HG03095 (cell line): ENCODE measurements around the gene ZNF444.
"Not testable (repeated sequence)": the region's sequence is repeated elsewhere in the genome, so short reads cannot be mapped to it uniquely, and the experiment has no call there.

ENCODE experiments used
- ATAC-seq: cut with Tn5 transposase; IDR thresholded peaks from one replicate; pipeline ENCODE4 v1.9.1; 2021; ENCODE audit warnings: moderate library complexity; ENCODE audit not compliant: unreplicated experiment

The ZNF444 gene

DNA sequence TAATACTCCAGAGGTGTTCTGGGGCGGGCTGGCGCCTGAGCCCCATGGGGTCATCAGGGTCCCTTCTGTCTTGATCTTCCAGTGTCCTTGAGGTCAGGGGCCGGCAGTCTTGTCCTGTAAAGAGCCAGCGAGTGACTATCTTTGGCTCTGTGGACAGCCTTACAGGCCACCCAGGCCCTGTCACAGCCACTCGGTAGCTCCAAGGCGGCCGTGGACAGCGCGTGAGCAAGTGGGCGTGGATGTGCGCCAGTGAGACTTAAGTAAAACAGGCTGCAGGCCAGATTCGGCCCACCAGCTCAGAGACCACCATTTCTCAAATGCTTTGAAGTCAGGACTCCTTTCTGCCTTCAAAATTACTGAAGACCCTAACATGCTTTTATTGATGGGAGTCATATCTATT lies 3.7 kb downstream of the ZNF444 start:
- no peak for ATAC-seq

DNA sequence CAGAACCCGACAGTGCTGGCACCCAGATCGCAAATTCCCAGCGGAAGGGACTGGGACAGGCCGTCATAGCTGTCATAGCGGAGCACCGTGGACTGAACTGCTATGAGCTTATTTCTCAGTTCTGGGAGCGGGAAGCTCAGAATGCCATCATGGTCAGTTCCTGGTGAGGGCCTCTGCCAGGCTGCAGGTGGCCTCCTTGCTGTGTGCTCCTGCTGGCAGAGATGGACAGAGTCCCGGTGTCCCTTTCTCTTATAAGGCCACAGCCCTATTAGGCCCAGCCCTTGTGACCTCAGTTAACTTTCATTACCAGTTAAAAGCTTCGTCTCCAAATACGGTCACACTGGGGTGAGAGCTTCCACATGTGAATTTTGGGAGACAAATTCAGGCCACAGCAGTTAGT lies 4.6 kb downstream of the ZNF444 start:
- no peak for ATAC-seq

DNA sequence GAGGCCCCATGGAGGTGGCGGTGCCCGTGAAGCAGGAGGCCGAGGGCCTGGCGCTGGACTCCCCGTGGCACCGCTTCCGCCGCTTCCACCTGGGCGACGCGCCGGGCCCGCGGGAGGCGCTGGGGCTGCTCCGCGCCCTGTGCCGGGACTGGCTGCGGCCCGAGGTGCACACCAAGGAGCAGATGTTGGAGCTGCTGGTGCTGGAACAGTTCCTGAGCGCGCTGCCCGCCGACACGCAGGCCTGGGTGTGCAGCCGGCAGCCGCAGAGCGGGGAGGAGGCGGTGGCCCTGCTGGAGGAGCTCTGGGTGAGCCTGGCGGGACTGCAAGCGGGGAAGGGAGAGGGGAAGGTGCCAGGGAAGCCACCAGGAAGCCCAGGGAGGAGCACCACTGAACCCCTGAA lies 5.8 kb downstream of the ZNF444 start:
- no peak for ATAC-seq

DNA sequence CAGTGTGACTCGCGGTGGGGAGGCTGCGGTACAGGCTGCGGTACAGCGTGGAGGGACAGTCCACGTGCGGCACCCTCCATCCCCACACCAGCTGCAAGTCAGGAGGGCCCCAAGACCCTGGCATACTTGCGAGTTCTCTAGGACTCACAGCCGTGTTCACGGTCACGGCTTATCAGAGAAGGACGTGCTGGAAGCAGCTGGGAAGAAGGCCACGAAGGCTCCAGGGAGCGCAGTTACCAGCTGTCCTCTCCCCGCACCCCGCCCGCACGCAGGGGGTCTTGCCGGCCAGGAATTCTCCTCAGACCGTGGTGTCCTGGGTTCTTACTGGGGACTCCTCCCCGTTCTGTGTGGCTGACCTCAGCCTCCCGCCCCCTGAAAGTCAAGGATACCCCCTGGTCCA lies 6.2 kb downstream of the ZNF444 start:
- ATAC-seq = no peak

DNA sequence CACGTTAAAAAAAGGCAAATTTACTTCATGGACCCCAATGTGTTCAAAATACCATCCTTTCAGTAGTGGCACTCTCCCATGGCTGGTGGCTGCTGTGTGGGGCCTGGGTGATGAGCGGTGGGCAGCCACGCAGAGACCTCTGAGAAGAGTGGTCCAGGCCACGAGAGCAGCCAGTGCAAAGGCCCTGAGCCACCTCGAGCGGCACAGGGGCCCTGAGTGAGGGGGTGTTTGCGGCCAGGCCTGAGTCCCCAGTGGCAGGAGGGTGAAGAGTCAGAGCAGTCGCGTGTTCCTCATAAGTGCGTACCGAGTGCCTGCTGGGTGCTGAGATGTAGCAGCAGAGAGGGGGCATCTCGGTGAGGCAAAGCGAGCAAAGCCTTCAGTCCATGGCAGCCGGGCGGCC lies 7.0 kb downstream of the ZNF444 start:
- no peak for ATAC-seq

DNA sequence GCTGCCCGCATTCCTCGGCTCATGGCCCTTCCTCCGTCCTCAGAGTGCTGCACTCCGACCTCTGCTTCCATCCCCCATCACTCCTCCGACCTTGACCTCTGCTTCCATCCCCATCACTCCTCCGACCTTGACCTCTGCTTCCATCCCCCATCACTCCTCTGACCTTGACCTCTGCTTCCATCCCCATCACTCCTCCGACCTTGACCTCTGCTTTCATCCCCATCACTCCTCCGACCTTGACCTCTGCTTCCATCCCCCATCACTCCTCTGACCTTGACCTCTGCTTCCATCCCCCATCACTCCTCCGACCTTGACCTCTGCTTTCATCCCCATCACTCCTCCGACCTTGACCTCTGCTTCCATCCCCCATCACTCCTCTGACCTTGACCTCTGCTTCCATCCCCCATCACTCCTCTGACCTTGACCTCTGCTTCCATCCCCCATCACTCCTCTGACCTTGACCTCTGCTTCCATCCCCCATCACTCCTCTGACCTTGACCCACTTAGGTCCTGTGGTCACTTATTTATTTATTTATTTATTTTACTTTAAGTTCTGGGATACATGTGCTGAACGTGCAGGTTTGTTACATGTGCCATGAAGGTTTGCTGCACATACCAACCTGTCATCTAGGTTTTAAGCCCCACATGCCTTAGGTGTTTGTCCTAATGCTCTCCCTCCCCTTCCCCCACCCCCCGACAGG lies 8.0 kb downstream of the ZNF444 start:
- not testable (repeated sequence) for ATAC-seq

DNA sequence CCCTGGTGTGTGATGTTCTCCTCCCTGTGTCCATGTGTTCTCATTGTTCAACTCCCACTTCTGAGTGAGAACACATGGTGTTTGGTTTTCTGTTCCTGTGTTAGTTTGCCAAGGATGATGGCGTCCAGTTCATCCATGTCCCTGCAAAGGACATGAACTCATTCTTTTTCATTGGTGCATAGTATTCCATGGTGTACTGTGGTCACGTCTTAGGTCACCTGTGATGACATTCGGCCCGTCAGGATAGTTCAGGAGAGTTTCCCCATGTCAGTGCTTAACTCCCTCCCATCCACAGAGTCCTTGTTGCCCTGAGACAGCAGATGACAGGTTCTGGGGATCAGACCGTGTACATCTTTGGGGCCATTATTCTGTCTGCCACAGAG lies 8.6 kb downstream of the ZNF444 start:
- ATAC-seq = no peak

DNA sequence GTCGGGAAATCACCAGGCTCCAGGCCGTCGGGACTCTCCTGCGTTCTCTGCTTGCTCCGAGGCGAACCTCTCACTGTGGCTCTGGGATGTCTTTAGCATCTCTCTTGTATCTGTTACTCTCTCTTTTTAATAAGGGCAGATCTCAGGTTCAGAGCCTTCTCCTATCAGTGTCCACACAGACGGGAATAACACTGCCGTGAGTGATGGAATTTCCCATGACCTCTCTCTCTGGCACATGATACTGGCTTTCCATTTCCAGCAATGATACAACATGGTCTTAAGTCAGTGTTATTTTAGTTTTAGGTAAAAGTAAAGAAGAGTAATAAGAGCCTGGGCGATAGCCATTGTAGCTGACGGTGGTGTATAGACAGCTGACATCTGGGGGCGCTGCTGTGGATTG lies 9.3 kb downstream of the ZNF444 start:
- no peak for ATAC-seq

DNA sequence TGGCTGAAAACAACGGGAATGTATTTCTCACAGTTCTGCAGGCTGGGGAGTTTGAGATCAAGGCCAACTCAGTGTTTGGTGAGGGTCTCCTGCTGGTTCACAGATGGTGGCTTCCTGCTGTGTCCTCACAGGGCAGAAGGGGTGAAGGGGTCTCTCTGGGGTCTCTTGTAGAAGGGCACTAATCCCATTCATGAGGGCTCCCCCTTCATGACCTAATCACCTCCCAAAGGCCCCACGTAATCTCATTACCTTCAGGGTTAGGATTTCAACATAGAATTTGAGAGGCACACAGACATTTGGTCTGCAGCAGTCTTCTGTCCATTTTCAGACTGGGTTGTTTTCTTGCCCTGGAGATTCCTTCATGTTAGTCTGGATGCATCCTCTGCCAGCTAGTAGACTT lies 11.6 kb downstream of the ZNF444 start:
- no peak for ATAC-seq

DNA sequence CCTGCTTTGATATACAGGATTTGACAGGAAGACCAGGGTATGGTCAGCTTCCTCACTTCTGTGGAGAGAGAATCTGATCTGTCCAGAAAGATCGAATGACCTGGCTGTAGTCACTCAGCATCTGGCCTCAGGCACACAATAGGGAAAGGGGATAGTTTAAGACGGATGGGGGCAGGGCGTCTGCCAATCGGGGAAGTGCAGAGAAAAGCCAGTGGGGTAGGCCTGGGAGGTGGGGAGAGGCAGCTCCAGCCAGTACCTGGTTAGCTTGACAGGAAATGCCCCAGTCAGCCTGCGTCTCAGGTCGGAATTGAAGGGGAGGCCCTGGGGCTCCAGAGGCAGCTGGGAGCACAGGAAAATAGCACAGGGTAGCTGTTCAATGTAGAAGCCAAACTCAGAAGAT lies 12.4 kb downstream of the ZNF444 start:
- ATAC-seq = no peak

DNA sequence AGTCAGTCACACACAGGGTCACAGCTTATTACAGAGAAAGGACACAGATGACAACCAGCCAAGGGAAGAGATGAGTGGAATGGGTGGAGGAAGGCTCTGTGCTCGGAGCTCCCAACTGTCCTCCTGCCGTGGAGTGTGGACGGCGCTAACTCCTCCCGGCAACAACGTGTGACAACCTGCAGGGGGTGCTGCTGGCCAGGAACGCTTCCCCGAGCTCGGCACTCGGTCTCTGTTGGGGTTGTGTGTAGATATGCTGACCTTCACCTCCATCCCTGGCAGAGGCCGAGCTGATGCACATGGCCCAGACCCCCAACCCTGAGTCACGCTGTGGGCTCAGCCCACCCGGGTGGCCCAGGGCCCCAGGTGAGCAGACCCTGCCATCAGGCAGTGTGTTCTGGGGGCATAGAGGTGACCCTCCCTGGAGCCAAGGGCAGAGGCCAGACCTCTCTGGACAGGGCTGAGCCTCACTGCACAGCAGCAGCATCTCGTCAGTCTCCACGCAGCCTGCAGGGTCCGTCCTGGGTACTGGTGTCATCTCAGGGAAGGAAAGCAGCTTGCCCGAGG lies 14.1 kb downstream of the ZNF444 start:
- no peak for ATAC-seq

DNA sequence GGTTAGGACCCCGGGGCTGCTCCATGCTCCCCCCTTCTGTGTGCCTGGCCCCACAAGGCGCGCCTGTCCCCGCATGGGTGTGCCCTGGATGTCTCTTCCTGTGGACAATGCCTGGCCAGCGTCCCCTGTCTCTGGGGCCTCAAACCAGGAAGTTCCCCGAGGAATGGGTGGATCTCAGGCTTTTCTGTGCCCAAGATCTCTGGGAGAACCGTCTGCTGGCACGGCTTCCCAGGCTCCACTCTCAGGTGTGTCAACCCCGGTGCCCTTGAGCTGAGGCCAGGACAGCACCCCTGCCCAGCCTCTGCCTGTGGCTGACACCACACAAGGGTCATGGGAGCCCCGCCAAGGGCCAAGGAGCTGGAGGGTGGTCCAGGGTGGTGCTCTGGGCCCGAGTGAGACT lies 15.7 kb downstream of the ZNF444 start:
- ATAC-seq = no peak

DNA sequence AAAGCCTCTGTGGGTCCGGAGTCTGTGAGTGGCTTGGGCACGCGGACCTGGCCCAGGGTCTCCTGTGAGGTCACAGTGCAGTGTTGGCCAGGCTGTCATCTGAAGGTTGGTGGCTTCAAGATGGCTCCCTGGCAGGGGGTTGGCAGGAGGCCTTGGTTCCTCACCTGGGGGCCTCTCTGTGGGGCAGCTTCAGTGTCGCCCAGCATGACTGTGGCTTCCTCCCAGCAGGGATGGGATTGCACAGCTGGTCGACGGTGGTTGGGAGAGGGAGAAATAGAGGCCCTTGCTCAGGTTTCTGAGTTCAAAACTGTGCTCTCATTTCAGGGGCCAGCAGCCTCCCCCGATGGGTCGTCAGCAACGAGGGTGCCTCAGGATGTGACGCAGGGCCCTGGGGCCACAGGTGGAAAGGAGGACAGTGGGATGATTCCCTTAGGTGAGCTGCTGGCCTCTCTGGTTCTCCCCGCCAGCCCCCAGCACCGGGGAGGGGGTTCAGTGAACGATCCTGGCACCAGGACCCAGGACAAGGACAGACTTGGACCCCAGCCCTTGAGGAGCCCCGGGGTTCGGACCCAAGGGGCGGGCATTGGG lies 17.2 kb downstream of the ZNF444 start:
- ATAC-seq = no peak

DNA sequence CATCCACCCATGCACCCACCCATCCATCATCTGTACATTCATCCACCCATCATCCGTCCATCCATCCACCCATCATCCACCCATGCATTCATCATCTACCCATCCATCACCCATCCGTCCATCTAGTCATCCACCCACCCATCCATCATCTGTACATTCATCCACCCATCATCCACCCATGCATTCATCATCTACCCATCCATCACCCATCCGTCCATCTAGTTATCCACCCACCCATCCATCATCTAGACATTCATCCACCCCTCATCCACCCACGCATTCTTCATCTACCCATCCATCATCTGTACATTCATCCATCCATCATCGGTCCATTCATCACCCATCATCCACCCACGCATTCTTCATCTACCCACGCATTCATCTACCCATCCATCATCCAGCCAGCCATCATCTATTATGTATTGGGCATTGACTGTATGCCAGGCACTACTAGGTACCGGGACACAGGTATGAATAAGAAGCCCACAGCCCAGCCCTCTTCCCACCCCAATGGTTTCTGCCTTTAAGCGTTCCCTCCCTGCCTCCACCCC lies 18.0 kb downstream of the ZNF444 start:
- no peak for ATAC-seq

DNA sequence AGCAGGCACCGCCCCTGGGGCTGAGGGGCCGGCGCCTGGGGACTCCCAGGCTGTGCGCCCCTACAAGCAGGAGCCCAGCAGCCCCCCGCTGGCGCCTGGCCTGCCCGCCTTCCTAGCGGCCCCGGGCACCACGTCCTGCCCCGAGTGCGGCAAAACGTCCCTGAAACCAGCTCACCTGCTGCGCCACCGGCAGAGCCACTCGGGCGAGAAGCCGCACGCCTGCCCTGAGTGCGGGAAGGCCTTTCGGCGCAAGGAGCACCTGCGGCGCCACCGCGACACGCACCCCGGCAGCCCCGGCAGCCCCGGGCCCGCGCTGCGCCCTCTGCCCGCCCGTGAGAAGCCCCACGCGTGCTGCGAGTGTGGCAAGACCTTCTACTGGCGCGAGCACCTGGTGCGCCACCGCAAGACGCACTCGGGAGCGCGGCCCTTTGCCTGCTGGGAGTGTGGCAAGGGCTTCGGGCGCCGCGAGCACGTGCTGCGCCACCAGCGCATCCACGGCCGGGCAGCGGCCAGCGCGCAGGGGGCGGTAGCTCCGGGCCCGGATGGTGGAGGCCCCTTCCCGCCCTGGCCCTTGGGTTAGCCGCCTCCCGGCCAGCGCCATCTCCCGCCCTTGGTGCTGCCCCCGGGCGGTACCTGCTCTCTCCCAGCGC lies 18.7 kb downstream of the ZNF444 start:
- no peak for ATAC-seq

DNA sequence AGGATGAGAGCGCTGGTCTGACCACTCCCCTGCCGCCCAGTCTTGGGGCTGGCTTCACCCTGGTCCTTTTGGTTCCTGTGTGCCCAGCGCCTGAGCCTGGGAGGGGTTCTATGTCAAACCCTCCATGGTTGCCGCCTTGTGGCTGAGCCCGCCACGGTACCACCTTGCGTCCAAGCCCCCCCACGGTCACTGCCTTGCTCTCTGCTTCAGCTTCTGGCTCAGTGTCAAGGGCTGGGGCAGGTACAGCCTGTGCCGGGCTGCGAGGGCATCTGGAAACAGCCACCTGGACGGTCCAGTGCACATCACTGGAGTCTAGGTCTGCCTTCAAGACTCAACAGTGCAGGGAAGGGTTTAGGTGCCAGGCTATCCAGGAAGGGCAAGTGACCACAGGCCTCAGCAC lies 20.4 kb downstream of the ZNF444 start:
- ATAC-seq = no peak

DNA sequence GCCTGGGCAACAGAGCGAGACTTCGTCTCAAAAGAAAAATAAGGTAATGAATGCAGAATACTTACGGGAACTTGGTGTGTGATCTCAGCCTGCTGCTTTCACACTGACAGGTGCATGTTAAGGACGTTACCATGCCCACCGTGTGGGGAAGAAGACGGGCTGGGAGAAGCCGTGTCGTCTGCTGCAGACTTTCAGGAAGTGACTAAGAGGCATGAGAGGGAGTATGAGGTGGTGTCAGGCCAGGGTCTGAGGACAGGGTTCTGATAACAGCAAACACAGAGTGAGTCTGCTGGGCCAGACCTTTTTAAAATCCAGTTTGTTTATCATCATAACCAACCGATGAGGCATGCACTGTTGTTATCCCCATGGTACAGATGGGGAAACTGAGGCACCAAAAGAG lies 21.2 kb downstream of the ZNF444 start:
- ATAC-seq = no peak

DNA sequence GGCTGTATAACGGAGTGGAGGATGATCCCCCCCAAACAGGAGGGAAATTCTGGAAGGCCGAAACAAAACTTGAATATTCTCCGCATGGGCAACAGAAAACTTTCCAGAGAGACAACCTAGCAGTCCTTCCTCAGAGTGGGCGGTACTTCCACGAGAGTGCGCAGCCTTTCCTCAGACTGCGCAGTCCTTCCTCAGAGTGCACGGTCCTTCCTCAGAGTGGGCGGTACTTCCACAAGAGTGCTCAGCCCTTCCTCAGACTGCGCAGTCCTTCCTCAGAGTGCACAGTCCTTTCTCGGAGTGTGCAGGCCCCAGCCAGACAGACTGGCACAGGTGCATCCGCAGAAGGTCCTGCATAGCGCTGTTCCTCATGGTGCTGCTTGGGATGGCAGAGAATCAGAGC lies 22.0 kb downstream of the ZNF444 start:
- no peak for ATAC-seq

DNA sequence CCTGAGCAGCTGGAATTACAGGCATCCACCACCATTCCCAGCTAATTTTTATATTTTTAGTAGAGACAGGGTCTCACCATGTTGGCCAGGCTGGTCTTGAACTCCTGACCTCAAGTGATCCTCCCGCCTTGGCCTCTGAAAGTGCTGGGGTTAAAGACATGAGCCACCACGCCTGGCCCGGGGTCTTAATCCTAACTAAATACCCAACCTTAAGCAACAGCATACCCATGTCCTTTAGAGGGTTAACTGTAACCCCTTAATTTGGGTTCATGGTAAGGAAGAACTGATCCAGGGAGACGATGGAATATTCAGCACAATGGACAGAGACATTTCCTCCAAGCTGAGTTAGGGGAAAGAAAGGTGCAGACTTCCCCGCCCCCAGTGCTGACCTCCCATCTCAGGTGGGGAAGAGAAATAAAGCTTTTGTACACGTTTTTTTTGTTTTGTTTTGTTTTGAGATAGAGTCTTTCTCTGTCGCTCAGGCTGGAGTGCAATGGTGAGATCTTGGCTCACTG lies 26.0 kb downstream of the ZNF444 start:
- no peak for ATAC-seq

DNA sequence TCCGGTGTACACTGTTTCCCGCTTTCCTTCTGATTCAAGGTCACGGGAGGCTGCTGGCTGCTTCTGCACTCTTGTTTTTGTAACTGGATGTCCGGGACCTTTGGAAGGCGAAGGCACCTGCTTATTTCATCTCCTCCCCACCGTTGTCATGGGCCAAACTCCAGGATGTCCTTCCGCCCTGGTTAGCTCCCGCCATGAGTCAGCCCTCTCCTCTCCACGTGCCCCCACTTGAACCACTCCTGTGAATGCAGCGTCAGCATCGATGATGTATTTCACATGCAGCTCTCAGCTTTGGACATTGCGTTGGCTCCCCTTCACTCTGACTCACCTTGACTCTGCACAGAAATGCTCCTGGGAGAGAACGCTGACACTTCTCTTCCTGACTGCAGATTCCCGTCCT lies 29.2 kb downstream of the ZNF444 start:
- no peak for ATAC-seq

DNA sequence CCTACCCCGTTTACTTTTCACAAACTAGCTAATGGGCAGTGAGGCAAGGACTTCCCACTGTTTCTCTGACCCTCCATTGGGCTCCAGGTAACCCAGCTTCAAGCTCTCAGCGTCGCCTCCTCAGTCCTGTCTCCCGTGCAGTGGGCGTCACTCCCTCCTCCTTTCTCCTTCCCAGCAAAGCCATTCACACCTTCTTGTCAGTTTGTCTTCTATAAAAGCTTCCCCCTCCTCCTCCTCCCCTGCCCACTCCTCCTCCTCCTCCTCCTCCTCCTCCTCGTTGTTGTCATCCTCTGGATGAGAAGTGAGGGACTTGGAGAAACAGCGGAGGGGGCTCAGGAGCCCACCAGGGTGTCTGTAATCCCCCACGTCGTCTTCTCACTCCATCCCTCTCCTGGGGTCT lies 33.0 kb downstream of the ZNF444 start:
- ATAC-seq = no peak

DNA sequence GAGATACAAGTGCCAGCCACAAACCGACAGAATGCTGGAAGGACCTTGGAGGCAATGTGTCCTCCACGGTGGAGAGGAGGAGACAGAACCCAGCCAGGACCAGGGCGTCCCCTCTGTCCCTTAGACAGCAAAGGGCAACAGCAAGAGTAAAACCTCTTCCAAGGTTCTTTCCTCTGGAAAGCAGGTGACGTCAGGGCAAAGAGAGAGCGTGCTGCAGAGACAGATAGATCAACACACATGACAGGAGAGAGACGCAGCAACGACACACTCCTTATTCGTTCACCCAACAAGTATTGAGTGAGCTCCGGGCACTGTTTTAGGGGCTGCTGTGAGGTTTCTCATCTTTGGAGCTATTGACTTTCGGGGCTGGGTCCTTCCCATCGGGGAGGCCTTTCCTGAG lies 33.5 kb downstream of the ZNF444 start:
- no peak for ATAC-seq
